Measurements from ENCODE around the gene OGG1. TPM values are rescaled to one million over a fixed set of nuclear protein-coding genes. Genes with fewer than 3 reads are reported as not detected.

Gene OGG1
- total RNA-seq = 32.2 and 37.9 TPM in 2 replicates

GRCh38 chr3:9749645-9750555 lies at the start of gene OGG1:
TSS of gene OGG1 (plus strand) at chr3:9749952. CDS start at chr3:9750287, 335 bp downstream.

GRCh38 chr3:9703736-9704346 lies 45.9 kb upstream of the OGG1 start, which contains the start of gene CPNE9:
TSS of gene CPNE9 (plus strand) at chr3:9703833. CDS start at chr3:9703997, 164 bp downstream.

DNA sequence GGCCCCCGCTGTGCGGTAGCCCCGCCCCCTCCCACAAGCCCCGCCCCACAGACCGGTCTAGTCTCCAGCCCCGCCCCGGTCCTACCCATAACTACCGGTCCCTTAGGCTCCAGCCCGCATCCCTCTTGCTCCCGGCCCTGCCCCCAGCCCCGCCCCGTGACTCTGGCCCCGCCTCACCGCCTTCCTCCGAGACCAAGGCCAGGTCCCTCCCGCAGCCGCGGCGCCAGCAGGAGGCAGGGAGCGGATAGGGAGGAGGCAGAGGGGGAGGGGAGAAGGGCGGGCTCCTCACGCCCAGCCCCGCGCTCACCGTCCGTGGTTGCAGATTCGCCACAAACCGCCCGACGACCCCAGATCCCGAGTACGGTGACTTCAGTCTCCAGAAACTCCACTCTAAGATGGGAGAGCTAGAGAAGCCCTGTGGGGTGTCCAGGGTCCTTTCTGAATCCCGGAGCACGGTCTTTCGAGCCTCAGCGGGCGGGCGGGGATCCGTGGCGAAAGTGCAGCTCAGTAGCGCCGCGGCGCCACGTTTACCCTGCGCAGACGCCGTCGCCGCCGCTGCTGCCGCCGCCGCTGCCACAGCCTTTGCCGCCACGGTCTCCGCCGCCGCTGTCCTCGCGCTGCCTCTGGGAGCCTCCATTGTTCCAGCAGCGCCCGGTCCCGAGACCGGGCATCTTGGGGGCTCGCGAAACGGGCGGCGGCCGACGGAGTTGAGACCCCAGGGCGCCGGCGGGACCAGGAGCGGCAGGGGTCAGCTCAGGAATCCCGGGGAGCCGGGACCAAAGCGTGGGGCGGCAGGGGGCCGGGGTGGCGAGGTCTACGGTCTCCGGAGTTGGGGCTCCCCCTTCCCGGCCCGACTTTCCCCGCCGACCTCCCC lies 18.3 kb upstream of the OGG1 start, which contains the start of gene BRPF1:
BRPF1 (plus strand) TSS at position 530 of the 874 bp plus-strand sequence. CDS start 2,406 bp downstream, outside the sequence.

GRCh38 chr3:9769426-9770275 lies 19.9 kb downstream of the OGG1 start, which contains the start of gene CAMK1:
TSS of gene CAMK1 (minus strand) at chr3:9769947. CDS start at chr3:9767749, 2,198 bp downstream.

DNA sequence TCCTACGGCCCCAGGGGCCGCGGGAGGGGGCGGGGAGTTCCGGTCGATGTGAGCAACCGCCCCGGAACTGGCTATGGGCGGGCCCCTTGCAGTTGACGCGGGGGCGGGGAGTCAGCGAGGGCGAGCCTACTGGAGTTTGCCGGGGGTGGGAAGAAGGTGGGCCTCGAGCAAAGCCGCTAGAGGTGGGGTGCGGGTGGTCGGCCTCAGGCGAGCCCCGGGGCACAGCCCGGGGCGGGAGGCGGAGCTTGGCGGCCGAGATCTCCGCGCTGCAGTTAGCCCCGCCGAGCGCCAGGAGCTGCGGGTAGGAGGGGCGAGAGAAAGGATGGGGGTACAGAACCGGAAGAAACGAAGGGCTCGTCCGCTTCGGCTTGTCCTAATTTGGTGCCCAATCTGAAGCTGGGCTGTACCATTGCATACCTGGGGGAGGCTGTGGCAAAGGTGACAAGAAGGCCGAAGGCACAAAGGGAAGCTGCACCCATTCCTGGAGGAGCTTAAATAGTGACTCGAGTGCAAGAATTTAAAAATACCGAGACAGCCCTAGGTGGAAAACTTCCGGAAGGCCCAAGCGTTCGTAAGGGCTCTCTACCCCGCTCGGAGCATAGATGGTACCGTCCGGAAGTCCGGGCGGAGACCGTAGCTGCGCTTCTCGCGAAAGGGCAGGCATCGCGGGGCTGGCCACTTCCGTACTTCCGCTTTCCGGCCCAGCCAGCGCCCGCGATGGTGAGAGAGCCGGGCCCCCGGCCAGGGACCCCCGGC lies 42.8 kb downstream of the OGG1 start, which contains the start of the genes ARPC4 and TADA3:
ARPC4 (plus strand) TSS at position 678 of the 756 bp plus-strand sequence; CDS start at position 718, 40 bp downstream.
TADA3 (minus strand) TSS at position 69 of the 756 bp plus-strand sequence. CDS start 1,007 bp downstream, outside the sequence.

Other genes starting within 250 kb of the OGG1 start
- under 0.01 TPM in 1 of 2 replicates, not detected in the other for gene LHFPL4, start 196.1 kb upstream of the OGG1 start, total RNA-seq
- gene MTMR14, start 100.4 kb upstream of the OGG1 start, total RNA-seq = 23.5 and 25.6 TPM in 2 replicates
- not detected in 2 replicates for gene CPNE9, start 46.1 kb upstream of the OGG1 start, total RNA-seq
- gene BRPF1, start 18.2 kb upstream of the OGG1 start, total RNA-seq = 8.2 and 11.0 TPM in 2 replicates
- gene CAMK1, start 20.0 kb downstream of the OGG1 start, total RNA-seq = 27.5 and 31.7 TPM in 2 replicates
- gene TADA3, start 42.5 kb downstream of the OGG1 start, total RNA-seq = 69.6 and 72.4 TPM in 2 replicates
- gene ARPC4, start 43.1 kb downstream of the OGG1 start, total RNA-seq = 111 and 190 TPM in 2 replicates
- 19.8 and 20.2 TPM in 2 replicates for gene TTLL3, start 60.3 kb downstream of the OGG1 start, total RNA-seq
- gene RPUSD3, start 94.1 kb downstream of the OGG1 start, total RNA-seq = 29.1 and 46.4 TPM in 2 replicates
- 8.2 and 92.0 TPM in 2 replicates for gene CIDEC, start 130.3 kb downstream of the OGG1 start, total RNA-seq
- gene JAGN1, start 140.7 kb downstream of the OGG1 start, total RNA-seq = 50.6 and 66.1 TPM in 2 replicates
- 0.23 and 4.9 TPM in 2 replicates for gene IL17RE, start 152.9 kb downstream of the OGG1 start, total RNA-seq
- gene IL17RC, start 167.1 kb downstream of the OGG1 start, total RNA-seq = 31.6 and 113 TPM in 2 replicates
- gene CRELD1, start 183.9 kb downstream of the OGG1 start, total RNA-seq = 11.2 and 35.9 TPM in 2 replicates
- gene PRRT3, start 202.5 kb downstream of the OGG1 start, total RNA-seq = 2.7 and 4.3 TPM in 2 replicates
- gene EMC3, start 236.9 kb downstream of the OGG1 start, total RNA-seq = 39.6 and 60.6 TPM in 2 replicates